WERI-Rb-1 (cell line): ENCODE results near the gene MRGPRX3.

Experiments used
- DNase-seq: peaks from one replicate; pipeline ENCODE4 v3.0.0-alpha.2; 2020
- H3K27ac ChIP-seq: fragments of 250-450 bp; sonication (Bioruptor Pico); 2 replicates; pipeline ENCODE4 v1.5.1; 2020; ENCODE audit warnings: mild to moderate bottlenecking, moderate library complexity
- H3K27me3 ChIP-seq: fragments of 250-450 bp; sonication (Bioruptor Pico); 2 replicates; pipeline ENCODE4 v1.5.1; 2021; ENCODE audit warnings: mild to moderate bottlenecking, low read depth, moderate library complexity; ENCODE audit not compliant: insufficient read depth, severe bottlenecking
- H3K36me3 ChIP-seq: fragments of 250-450 bp; sonication (Bioruptor Pico); 2 replicates; pipeline ENCODE4 v1.5.1; 2020; ENCODE audit warnings: mild to moderate bottlenecking, moderate library complexity
- H3K4me3 ChIP-seq: 2 replicates; pipeline ENCODE4 v1.5.1; 2011; ENCODE audit warnings: low read depth, mild to moderate bottlenecking, control low read depth, low read length
- H3K9me3 ChIP-seq: fragments of 250-450 bp; sonication (Bioruptor Pico); 2 replicates; pipeline ENCODE4 v1.5.1; 2021; ENCODE audit warnings: mild to moderate bottlenecking, moderate library complexity; ENCODE audit not compliant: severe bottlenecking
- TF ChIP-seq, protein P1 (sequence below): IDR thresholded peaks from 2 replicates; pipeline ENCODE4 v1.5.1; 2011; ENCODE audit warnings: low read depth, mild to moderate bottlenecking, control low read depth, inconsistent platforms, low read length

The MRGPRX3 gene

DNA sequence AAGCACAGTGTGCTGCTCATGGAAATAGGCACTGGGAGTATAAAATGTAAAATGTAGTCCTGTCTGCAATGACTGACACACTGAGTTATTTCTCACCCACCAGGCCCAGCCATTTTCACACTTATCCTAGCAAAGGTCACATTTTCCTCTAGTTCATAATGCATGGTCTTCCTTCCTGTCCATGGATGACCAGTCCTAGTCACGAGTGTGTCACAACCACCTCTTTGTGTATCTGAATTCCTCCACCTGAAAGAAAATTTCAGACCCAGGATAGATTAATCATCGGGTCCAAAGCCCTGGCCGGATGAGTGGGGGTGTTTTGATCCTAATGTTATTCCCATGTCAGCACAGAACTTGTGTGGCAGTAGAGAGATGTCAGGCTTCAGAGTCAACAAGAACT is 40.3 kb downstream of the MRGPRX3 start, which contains the start of gene MRGPRX4:
TSS of gene MRGPRX4 (plus strand) at position 172 of the 400 bp plus-strand sequence. CDS start 420 bp downstream, outside the sequence.
- Histone ChIP-seq H3K36me3 (no peaks in the 10 kb centered on the region), H3K27me3 (no peaks in the 10 kb centered on the region), H3K9me3 (no peaks in the 10 kb centered on the region), H3K27ac (no peak within 1 kb of the TSS), H3K4me3 (no peak within 1 kb of the TSS)
- TF ChIP-seq, protein P1, sequence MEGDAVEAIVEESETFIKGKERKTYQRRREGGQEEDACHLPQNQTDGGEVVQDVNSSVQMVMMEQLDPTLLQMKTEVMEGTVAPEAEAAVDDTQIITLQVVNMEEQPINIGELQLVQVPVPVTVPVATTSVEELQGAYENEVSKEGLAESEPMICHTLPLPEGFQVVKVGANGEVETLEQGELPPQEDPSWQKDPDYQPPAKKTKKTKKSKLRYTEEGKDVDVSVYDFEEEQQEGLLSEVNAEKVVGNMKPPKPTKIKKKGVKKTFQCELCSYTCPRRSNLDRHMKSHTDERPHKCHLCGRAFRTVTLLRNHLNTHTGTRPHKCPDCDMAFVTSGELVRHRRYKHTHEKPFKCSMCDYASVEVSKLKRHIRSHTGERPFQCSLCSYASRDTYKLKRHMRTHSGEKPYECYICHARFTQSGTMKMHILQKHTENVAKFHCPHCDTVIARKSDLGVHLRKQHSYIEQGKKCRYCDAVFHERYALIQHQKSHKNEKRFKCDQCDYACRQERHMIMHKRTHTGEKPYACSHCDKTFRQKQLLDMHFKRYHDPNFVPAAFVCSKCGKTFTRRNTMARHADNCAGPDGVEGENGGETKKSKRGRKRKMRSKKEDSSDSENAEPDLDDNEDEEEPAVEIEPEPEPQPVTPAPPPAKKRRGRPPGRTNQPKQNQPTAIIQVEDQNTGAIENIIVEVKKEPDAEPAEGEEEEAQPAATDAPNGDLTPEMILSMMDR = no peak
- no peak for DNase-seq

DNA sequence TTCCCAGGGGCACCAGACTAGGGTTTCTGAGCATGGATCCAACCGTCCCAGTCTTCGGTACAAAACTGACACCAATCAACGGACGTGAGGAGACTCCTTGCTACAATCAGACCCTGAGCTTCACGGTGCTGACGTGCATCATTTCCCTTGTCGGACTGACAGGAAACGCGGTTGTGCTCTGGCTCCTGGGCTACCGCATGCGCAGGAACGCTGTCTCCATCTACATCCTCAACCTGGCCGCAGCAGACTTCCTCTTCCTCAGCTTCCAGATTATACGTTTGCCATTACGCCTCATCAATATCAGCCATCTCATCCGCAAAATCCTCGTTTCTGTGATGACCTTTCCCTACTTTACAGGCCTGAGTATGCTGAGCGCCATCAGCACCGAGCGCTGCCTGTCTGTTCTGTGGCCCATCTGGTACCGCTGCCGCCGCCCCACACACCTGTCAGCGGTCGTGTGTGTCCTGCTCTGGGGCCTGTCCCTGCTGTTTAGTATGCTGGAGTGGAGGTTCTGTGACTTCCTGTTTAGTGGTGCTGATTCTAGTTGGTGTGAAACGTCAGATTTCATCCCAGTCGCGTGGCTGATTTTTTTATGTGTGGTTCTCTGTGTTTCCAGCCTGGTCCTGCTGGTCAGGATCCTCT is 41.0 kb downstream of the MRGPRX3 start:
- H3K36me3 ChIP-seq = no peaks in the 10 kb centered on the region
- no peaks in the 10 kb centered on the region for H3K9me3 ChIP-seq
- no peaks in the 10 kb centered on the region for H3K27me3 ChIP-seq
- H3K4me3 ChIP-seq = no peak overlapping the region
- H3K27ac ChIP-seq = no peak overlapping the region
- TF ChIP-seq, protein P1 = no peak
- no peak for DNase-seq
